Activated naive CD4-positive, alpha-beta T cell treated with anti-CD3 and anti-CD28 coated beads, Interleukin-2, amount 50 U/mL, for 72 hours (primary cell): ENCODE results near the gene ZFAND2A. TPM values are rescaled to one million over a fixed set of nuclear protein-coding genes. Genes with fewer than 3 reads are reported as not detected.

Source experiments
- ATAC-seq, 2 donors: fragments of 150-1000 bp; cut with Tn5 transposase; 2 replicates each; pipeline ENCODE4 v1.10.0; 2021; ENCODE audit warnings: mild to moderate bottlenecking in 2 of 2, moderate library complexity in 2 of 2
- DNase-seq, 2 donors: peaks; one replicate each; pipeline ENCODE4 v3.0.0; 2021 to 2022; ENCODE audit warnings: low spot score in 2 of 2
- H3K27ac Mint-ChIP-seq, 2 donors: one replicate each; pipeline ENCODE4 v1.8.0; 2022; ENCODE audit warnings: mild to moderate bottlenecking in 2 of 2, mixed read lengths in 2 of 2
- H3K36me3 Mint-ChIP-seq, 2 donors: one replicate each; pipeline ENCODE4 v1.8.0; 2022; ENCODE audit warnings: mixed read lengths in 2 of 2
- H3K9me3 Mint-ChIP-seq, 2 donors: one replicate each; pipeline ENCODE4 v1.8.0; 2022; ENCODE audit warnings: mixed read lengths in 2 of 2
- total RNA-seq, 2 donors: library from RNA; stranded (reverse); gene quantifications; one replicate each; pipeline ENCODE4 v1.2.3, GENCODE V29; 2022

Gene ZFAND2A
- total RNA-seq, 2 donors from 2014 or later = 27.6 to 29.8 TPM

- DNase-seq = no peak
- ATAC-seq = no peak
- no peaks in the 10 kb centered on the region for H3K9me3 Mint-ChIP-seq
- H3K27ac Mint-ChIP-seq = no peak overlapping the region
- no peaks in the 10 kb centered on the region for H3K36me3 Mint-ChIP-seq
Observed at GRCh38 chr7:1141651-1142050, 18.3 kb downstream of the ZFAND2A start.

GRCh38 chr7:1140476-1141104 lies 19.4 kb downstream of the ZFAND2A start:
- ATAC-seq (no peak), DNase-seq (no peak)
- no peak overlapping the region for H3K27ac Mint-ChIP-seq
- H3K9me3 Mint-ChIP-seq = no peaks in the 10 kb centered on the region
- H3K36me3 Mint-ChIP-seq = no peaks in the 10 kb centered on the region

- Mint-ChIP-seq H3K36me3 (no peaks in the 10 kb centered on the region), H3K27ac (peak overlapping the region; percentile 92 to 96), H3K9me3 (no peaks in the 10 kb centered on the region)
- DNase-seq (no peak), ATAC-seq (peak; percentile 77 to 81)
Observed at GRCh38 chr7:1137517-1138167, 22.4 kb downstream of the ZFAND2A start.

GRCh38 chr7:1136841-1137516 lies 23.0 kb downstream of the ZFAND2A start:
- Mint-ChIP-seq H3K9me3 (no peaks in the 10 kb centered on the region), H3K27ac (peak overlapping the region; percentile 92 to 96)
- no peak for ATAC-seq

GRCh38 chr7:1134951-1135350 lies 25.0 kb downstream of the ZFAND2A start:
- no peak for ATAC-seq
- no peak overlapping the region for H3K27ac Mint-ChIP-seq
- H3K9me3 Mint-ChIP-seq = no peaks in the 10 kb centered on the region
- peaks cover 5 to 7% of the 10 kb centered on the region in 2 donors for H3K36me3 Mint-ChIP-seq
- DNase-seq = no peak

More at GRCh38 chr7:1136841-1137516, 23.0 kb downstream of the ZFAND2A start:
- H3K36me3 Mint-ChIP-seq = peaks cover under 1 to 2% of the 10 kb centered on the region in 2 donors
- DNase-seq = no peak

- ATAC-seq = no peak
- DNase-seq = no peak
- H3K36me3 Mint-ChIP-seq = peaks cover 5 to 7% of the 10 kb centered on the region in 2 donors
- no peak overlapping the region for H3K27ac Mint-ChIP-seq
- no peaks in the 10 kb centered on the region for H3K9me3 Mint-ChIP-seq
Observed at GRCh38 chr7:1131471-1132265, 28.3 kb downstream of the ZFAND2A start.

- no peak overlapping the region for H3K27ac Mint-ChIP-seq
- no peak for DNase-seq
- H3K9me3 Mint-ChIP-seq = no peaks in the 10 kb centered on the region
- no peak for ATAC-seq
- H3K36me3 Mint-ChIP-seq = peaks cover 5 to 7% of the 10 kb centered on the region in 2 donors
Observed at GRCh38 chr7:1130021-1130990, 29.7 kb downstream of the ZFAND2A start.

GRCh38 chr7:1129431-1129830 lies 30.6 kb downstream of the ZFAND2A start:
- DNase-seq = no peak
- no peak for ATAC-seq
- Mint-ChIP-seq H3K9me3 (no peaks in the 10 kb centered on the region), H3K36me3 (peaks cover 5 to 7% of the 10 kb centered on the region in 2 donors), H3K27ac (no peak overlapping the region)

GRCh38 chr7:1127001-1127400 lies 33.0 kb downstream of the ZFAND2A start:
- ATAC-seq = no peak
- no peak overlapping the region for H3K27ac Mint-ChIP-seq

GRCh38 chr7:1125603-1125969 lies 34.4 kb downstream of the ZFAND2A start:
- no peak for ATAC-seq
- Mint-ChIP-seq H3K36me3 (no peaks in the 10 kb centered on the region), H3K27ac (no peak overlapping the region), H3K9me3 (no peaks in the 10 kb centered on the region)
- DNase-seq = no peak

More at GRCh38 chr7:1127001-1127400, 33.0 kb downstream of the ZFAND2A start:
- Mint-ChIP-seq H3K36me3 (peaks cover 4 to 5% of the 10 kb centered on the region in 2 donors), H3K9me3 (no peaks in the 10 kb centered on the region)
- no peak for DNase-seq

GRCh38 chr7:1124816-1125602 lies 35.0 kb downstream of the ZFAND2A start:
- no peaks in the 10 kb centered on the region for H3K36me3 Mint-ChIP-seq
- H3K27ac Mint-ChIP-seq = no peak overlapping the region
- ATAC-seq (no peak), DNase-seq (no peak)
- H3K9me3 Mint-ChIP-seq = no peaks in the 10 kb centered on the region

- Mint-ChIP-seq H3K9me3 (no peaks in the 10 kb centered on the region), H3K27ac (no peak overlapping the region), H3K36me3 (no peaks in the 10 kb centered on the region)
- no peak for ATAC-seq
- DNase-seq = no peak
Observed at GRCh38 chr7:1124164-1124563, 35.8 kb downstream of the ZFAND2A start.

- ATAC-seq (no peak), DNase-seq (no peak)
- no peaks in the 10 kb centered on the region for H3K36me3 Mint-ChIP-seq
- H3K27ac Mint-ChIP-seq = no peak overlapping the region
- H3K9me3 Mint-ChIP-seq = no peaks in the 10 kb centered on the region
Observed at GRCh38 chr7:1123715-1124114, 36.3 kb downstream of the ZFAND2A start.

- Mint-ChIP-seq H3K36me3 (peaks cover under 1% of the 10 kb centered on the region in 2 donors), H3K27ac (peak overlapping the region in 1 of 2 donors; percentile 22), H3K9me3 (no peaks in the 10 kb centered on the region)
- ATAC-seq (no peak), DNase-seq (no peak)
Observed at GRCh38 chr7:1122832-1123501, 37.0 kb downstream of the ZFAND2A start.
